ENCODE measurements around the gene PXT1.

The PXT1 gene

DNA sequence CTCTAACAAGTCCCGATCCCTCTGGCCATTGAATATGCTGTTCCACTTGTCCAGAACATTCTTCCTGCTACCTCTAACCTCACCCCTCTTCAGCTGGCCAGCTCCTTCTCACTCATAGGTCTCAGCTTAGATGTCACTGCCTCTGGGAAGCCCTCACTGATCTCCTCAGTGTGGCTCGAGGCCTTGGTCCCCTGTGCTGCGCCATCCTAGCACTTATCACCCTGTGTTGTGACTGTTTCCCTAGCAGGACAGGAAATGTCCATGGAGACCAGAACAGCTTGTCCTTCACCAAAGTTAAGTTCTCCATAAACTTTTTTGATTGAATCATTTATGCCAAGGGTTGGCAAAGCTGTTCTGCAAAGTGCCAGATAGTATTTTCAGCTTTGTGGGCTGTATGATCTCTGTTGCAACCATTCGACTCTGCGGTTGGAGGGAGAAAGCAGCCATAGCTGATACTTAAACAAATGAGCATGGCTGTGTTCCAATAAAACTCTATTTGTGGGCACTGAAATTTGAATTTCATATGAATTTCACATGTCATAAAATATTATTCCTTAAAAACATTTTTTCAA lies 99.5 kb downstream of the PXT1 start:
- no peak for DNase-seq

DNA sequence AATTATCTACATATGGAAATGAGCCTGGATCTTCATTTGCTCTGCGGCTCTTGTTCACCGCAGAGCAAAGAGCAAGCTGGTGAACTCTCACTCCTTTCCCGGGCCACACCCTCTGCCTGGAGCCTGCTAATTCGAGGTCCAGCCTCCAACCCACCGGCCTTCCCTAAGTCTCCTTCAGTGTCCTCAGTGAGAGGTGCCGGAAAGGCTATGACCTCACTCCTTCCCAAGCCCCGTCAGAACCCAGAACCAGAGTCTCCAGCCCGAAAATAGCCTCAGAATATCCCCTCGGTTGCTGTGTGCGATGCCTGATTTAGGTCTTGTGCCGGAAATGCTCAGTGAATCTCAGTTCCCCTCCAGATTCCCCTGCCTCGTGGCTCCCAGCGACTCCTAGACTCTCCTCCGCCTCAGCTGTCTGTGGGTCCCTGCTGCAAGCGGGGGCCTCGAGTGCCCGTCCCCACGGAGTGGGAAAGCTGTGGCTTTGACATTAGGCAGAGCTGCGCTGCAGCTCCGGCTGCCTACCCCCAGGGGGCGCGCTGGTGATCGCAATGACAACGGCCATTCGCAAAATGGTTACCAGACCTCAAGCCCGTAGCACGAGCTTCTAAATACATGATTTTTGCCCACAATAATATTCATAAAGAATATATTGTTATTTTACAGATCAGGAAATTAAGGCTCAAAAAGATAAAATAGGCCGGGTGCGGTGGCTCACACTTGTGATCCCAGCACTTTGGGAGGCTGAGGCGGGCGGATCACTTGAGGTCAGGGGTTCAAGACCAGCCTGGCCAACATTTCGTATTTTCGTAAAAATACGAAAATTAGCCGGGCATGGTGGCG lies 101.8 kb downstream of the PXT1 start:
- DNase-seq = peak; percentile 89
